ENCODE measurements around the gene TMEM116.
"Not testable (repeated sequence)": the region's sequence is repeated elsewhere in the genome, so short reads cannot be mapped to it uniquely, and the experiment has no call there.

The TMEM116 gene

DNA sequence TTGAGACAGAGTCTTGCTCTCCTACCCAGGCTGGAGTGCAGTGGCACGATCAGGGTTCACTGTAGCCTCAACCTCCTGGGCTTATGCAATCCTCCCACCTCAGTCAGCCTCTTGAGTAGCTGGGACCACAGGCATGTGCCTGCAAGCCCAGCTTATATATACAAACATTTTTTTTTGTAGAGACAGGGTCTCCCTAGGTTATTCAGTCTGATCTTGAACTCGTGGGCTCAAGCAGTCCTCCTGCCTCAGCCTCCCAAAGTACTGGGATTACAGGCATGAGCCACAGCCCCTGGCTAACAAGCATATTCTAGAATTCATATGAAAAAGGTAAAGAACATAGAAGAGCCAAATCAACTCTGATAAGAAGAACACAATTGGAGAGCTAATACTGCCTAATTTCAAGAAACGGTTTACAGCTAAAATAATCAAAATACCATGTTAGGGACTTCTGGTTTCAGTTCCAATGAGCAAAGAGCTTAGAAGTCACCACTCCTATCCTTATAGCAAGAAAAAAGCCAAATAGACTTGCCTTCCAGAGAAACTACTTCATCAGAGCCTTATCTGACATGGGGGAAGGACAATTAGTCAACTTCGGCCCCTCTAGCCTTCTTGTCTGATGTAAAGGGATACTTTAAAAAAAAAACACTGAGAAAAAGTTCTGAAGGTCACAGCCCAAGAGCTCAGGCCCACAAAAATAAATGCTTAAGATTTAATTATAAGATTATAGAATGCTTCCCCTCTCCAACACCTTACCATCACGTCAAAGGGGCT, 37.6 kb downstream of the TMEM116 start:
- DNase-seq: no peak

DNA sequence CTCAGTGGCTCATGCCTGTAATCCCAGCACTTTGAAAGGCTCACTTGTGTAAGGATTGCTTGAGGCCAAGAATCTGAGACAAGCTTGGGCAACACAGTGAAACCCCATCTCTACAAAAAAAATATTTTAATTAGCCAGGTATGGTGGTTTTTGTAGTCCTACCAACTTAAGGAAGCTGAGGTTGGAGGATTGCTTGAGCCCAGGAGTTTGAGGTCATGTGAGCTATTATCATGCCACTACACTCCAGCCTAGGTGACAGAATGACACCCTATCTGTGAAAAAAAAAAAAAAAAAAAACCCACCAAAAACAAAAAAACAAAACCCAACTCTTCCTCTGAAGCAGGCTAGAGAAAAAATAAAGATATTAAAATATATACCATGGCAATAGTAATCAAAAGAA, 41.2 kb downstream of the TMEM116 start:
- peak; percentile 34 for DNase-seq

DNA sequence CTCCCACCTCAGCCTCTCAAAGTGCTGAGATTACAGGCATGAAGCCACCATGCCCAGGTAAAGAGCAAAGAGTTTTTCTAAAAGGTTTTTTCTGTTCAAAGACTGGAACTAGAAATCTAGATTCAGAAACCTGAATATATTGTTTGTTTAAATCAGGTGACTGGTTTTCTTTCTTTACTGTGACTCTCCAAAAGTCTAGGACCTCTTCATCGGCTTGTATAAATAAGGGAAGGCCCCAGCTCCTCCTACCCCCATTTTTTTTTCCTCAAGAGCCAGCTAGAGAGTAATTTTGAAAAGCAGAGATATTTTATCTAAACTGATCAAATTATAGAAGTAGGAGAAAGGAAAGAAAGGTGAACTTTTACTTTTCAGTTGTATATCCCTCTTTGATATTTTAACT, 48.0 kb downstream of the TMEM116 start:
- no peak for DNase-seq

- DNase-seq: not testable (repeated sequence)
Measured at GRCh38 chr12:111959518-111959917, 53.4 kb downstream of the TMEM116 start.

DNA sequence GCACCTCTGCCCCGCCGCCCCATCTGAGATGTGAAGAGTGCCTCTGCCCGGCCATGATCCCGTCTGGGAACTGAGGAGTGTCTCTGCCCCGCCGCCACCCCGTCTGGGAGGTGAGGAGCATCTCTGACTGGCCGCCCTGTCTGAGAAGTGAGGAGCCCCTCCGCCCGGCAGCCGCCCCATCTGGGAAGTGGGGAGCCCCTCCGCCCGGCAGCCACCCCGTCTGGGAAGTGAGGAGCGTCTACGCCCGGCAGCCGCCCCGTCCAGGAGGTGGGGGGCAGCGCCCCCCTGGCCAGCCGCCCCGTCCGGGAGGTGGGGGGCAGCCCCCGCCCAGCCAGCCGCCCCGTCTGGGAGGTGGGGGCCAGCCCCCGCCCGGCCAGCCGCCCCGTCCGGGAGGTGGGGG, 55.7 kb downstream of the TMEM116 start:
- DNase-seq: not testable (repeated sequence)

DNA sequence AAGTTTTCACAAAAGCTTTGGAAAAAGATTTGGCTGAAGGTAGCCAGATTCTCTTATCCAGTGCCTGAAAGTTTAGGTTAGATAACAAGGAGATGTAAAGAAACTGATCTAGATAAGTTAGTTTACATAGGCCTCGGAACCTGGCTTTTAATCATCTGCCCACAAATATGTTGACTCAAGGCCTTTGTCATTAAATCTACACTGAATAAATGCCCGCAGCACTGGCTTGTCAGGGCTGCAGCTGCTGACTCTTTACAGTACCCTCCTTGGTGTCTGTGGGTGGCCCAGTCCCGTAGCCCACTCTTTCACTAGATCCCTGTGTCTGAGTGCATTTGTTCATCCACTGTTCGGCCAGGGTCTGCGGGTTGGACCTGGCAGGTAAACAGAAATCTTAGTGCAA, 58.0 kb downstream of the TMEM116 start:
- no peak for DNase-seq

GRCh38 chr12:111953455-111953854, 59.5 kb downstream of the TMEM116 start:
- no peak for DNase-seq

DNA sequence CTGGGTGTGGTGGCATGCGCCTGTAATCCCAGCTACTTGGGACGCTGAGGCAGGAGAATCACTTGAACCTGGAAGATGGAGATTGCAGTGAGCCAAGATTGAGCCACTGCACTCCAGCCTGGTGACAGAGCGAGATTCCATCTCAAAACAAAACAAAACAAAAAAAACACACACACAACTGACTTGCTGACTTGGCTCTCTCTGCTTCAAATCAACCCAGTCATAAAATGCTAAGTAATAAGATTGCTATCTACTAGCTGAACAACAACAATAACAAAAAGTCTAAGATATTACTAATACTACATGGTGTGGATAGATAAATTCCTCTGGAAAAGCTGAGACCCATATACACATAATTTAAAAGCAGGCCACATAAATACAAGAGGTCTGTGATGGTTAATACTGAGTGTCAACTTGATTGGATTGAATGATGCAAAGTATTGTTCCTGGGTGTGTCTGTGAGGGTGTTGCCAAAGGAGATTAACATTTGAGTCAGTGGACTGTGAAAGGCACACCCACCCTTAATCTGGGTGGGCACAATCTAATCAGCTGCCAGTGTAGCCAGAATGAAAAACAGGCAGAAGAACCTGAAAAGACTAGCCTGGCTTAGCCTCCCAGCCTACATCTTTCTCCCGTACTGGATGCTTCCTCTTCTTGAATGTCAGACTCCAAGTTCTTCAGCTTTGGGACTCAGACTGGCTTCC, 60.7 kb downstream of the TMEM116 start:
- not testable (repeated sequence) for DNase-seq

- peak; percentile 26 for DNase-seq
Measured at GRCh38 chr12:111950961-111951676, 61.8 kb downstream of the TMEM116 start.

- DNase-seq: no peak
Measured at GRCh38 chr12:111943929-111944328, 69.0 kb downstream of the TMEM116 start.

DNA sequence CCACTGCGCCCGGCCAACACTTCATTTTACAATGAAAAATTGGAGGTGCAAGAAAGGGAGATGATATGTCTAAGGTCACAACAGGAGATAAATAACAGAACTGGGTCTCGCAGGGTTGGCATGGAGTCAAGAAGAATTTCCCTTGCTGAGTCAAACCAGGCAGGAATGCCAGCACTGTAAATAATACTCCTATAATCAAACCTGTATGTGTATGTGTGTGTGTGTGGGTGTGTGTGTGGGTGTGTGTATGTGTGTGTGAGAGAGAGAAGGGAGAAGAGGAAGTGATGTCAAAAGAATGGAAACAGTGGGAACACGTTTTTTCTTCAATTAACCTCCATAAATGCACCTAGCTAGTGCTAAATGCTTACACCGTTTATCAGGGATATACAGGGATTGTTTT, 70.4 kb downstream of the TMEM116 start:
- DNase-seq: no peak

DNA sequence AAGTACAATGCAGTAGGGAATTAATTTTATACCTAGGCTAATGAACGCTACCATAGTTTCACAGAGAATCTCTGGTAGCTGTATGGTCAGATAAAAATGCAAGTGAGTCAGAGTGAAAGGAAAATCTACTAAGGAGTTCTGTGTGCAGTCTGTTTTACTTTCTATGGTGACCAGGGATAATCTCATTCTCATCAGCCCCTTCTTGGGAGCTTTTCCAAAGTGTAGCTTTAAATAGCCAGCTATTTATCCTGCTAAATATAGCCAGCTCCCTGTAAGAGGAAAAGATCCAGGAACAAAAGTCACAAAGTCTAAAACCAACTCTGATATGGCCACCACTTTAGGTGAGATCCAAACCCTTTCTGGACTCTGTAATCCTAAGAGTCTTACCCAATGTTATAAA, 75.5 kb downstream of the TMEM116 start:
- DNase-seq: no peak

- DNase-seq: no peak
Measured at GRCh38 chr12:111936869-111937268, 76.1 kb downstream of the TMEM116 start.

DNA sequence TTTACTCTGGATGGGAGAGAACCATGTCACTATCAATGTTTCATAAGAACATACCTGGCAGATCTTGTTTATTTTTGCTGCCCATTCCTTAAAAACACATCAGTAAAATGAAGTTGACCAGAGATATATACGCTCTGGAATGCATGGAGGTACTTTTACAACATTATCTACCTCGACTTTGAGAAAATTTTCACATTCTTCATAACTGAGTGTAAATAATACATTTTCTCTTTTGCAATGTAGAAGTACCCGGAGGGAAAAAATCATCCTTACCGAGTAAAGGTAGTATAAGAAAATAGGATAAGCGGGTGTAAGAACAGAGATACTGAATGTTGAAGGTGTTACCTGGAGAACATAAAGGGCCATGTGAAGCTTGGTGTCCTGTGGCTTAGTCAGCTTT, 80.7 kb downstream of the TMEM116 start:
- no peak for DNase-seq

GRCh38 chr12:111927346-111927745, 85.6 kb downstream of the TMEM116 start:
- no peak for DNase-seq

DNA sequence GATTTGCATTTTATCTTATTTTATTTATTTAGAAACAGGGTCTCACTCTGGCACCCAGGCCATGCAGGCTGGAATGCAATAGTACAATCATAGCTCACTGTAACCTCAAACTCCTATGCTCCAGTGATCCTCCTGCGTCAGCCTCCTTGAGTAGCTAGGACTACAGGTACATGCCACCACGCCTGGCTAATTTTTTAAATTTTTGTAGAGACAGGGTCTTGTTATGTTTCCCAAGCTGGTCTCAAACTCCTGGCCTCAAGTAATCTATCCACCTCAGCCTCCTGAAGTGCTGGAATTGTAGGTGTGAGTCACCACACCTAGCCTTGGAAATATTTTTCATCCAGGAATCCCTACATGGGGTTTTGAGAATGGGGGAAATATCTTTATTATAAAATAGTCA, 86.3 kb downstream of the TMEM116 start:
- DNase-seq: no peak

DNA sequence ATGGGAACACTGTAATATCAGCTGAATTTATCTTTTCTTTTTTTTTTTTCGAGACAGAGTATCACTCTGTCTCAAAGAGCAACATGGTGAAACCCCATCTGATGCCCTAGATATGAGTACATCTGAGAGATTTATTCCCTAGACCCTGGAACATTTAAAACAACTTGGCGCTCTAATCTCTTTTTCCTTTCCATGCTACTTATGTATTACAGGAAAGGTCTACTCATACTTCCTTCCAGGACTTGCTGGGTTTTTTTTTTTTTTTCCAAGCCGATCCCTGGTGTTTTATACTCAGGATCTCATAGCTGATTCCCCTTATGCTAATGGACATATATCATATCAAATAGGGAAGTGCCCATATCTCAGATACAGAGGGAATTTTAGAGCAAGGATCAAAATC, 87.8 kb downstream of the TMEM116 start:
- DNase-seq: no peak

GRCh38 chr12:111907740-111908139, 105.2 kb downstream of the TMEM116 start:
- DNase-seq: no peak

- no peak for DNase-seq
Measured at GRCh38 chr12:111905502-111905901, 107.5 kb downstream of the TMEM116 start.

- no peak for DNase-seq
Measured at GRCh38 chr12:111904446-111904975, 108.5 kb downstream of the TMEM116 start.

DNA sequence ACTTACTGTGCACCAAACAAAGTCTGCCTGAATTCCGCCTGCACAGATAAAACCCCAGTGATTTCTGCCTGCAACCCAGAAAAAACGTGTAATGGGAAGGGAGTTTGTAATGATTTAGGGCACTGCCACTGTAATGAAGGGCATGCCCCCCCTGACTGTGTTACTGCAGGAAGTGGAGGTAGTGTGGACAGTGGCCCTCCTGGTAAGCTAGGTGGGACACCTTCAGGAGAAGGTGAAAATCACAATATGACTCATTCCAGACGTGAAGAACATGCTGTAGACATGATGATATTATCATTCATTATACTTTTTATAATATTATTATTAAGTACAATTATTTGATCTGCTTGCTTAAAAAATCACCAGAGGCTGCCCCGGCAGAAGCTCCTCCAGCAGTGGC, 111.8 kb downstream of the TMEM116 start:
- DNase-seq: no peak

DNA sequence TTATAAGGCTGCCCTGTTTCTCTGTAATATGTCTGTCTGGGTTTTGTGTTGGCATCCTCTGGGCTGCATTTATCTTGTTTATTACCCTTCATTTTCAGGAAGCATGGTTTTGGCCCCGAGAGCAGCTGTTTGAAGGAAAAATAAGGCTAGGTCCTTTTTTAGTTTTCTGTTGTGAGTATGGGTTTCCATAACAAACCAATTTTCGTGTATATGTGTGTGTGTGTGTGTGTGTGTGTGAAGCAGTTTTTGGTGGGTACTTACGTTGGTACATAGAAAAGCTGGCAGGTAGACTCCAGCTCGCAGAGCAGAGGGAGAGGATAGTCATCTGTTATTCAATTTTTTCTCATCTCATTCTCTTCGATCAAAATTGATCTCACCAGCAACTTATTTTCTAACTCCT, 118.4 kb downstream of the TMEM116 start:
- DNase-seq: no peak

DNA sequence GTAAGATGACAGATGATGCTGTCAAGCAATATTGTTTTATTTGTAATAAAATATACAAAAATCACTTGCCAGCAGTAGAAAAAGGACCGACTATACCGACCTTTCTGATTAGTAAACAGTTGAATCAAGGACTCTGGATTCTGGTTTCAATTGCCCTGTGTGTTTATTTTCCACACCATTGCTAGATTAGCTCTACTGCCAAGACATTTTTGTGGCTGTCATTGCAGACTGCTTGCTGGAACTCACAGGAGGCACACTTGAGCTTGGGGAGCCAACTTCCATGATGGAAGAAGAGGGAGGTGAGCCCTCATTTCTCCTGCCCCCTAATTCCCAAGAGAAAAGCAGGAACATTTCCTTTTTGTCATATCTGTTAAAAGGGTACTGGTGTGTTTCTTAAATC, 119.7 kb downstream of the TMEM116 start:
- DNase-seq: no peak
